CD14-positive monocyte (primary cell): ENCODE results near the gene MTUS2. TPM values are rescaled to one million over a fixed set of nuclear protein-coding genes. Genes with fewer than 3 reads are reported as not detected.

Source experiments
- DNase-seq, 3 donors: peaks; one replicate each; pipeline ENCODE4 v3.0.0-alpha.2; 2011 to 2022
- H2AFZ ChIP-seq: 2 replicates; pipeline ENCODE4 v1.6.0; 2012; ENCODE audit warnings: mild to moderate bottlenecking, low read depth, low read length, inconsistent platforms; ENCODE audit not compliant: insufficient read depth, poor library complexity, severe bottlenecking
- H3K27ac ChIP-seq, 2 donors: 1 replicate in 1 of 2; 2 replicates in 1 of 2; pipeline ENCODE4 v1.5.1; 2012 to 2013; ENCODE audit warnings: low read length in 2 of 2, control low read depth in 1 of 2, inconsistent platforms in 1 of 2, low read depth in 1 of 2, mild to moderate bottlenecking in 1 of 2
- H3K27me3 ChIP-seq, 2 donors: one replicate each; pipeline versions ENCODE4 v1.6.0 to v1.6.1; 2011 to 2013; ENCODE audit warnings: low read length in 2 of 2; ENCODE audit not compliant: control insufficient read depth in 2 of 2, insufficient read depth in 2 of 2
- H3K36me3 ChIP-seq, 2 donors: replicated peaks in 1 of 2; 1 replicate in 1 of 2; 2 replicates in 1 of 2; pipeline versions ENCODE4 v1.5.1 to v1.6.1; 2012 to 2013; ENCODE audit warnings: low read length in 2 of 2, control low read depth in 1 of 2, inconsistent platforms in 1 of 2, mild to moderate bottlenecking in 1 of 2; ENCODE audit not compliant: insufficient read depth in 2 of 2, control insufficient read depth in 1 of 2
- H3K4me1 ChIP-seq, 2 donors: 1 replicate in 1 of 2; 2 replicates in 1 of 2; pipeline versions ENCODE4 v1.5.1 to v1.6.1; 2012 to 2013; ENCODE audit warnings: low read length in 2 of 2, control low read depth in 1 of 2, inconsistent platforms in 1 of 2, mild to moderate bottlenecking in 1 of 2, moderate library complexity in 1 of 2; ENCODE audit not compliant: insufficient read depth in 2 of 2, control insufficient read depth in 1 of 2
- H3K4me2 ChIP-seq: replicated peaks from 2 replicates; pipeline ENCODE3; 2012; ENCODE audit warnings: low read length, moderate library complexity, mild to moderate bottlenecking; ENCODE audit not compliant: poor library complexity, severe bottlenecking; ENCODE audit errors: extremely low read depth
- H3K4me3 ChIP-seq, 3 experiments: fragments of 200-600 bp in 1 of 3; sonication (generic) in 1 of 3; replicated peaks in 1 of 3; 1 replicate in 2 of 3; 2 replicates in 1 of 3; pipeline ENCODE4 v1.5.1; 2011 to 2013; ENCODE audit warnings: low read length in 3 of 3, mild to moderate bottlenecking in 3 of 3, control low read depth in 2 of 3, low read depth in 2 of 3, inconsistent platforms in 1 of 3, moderate library complexity in 1 of 3
- H3K79me2 ChIP-seq: 2 replicates; pipeline ENCODE4 v1.6.0; 2012; ENCODE audit warnings: mild to moderate bottlenecking, control low read depth, inconsistent platforms, low read length, moderate library complexity; ENCODE audit not compliant: insufficient read depth
- H3K9ac ChIP-seq: 2 replicates; pipeline ENCODE4 v1.6.0; 2017; ENCODE audit warnings: low read length, mild to moderate bottlenecking; ENCODE audit not compliant: insufficient read depth, poor library complexity, severe bottlenecking
- H3K9me3 ChIP-seq, 2 donors: replicated peaks in 1 of 2; 1 replicate in 1 of 2; 2 replicates in 1 of 2; pipeline versions ENCODE4 v1.5.1 to v1.6.1; 2012 to 2013; ENCODE audit warnings: low read length in 2 of 2, control low read depth in 1 of 2; ENCODE audit not compliant: control insufficient read depth in 1 of 2, insufficient read depth in 1 of 2
- H4K20me1 ChIP-seq: 2 replicates; pipeline ENCODE4 v1.6.0; 2012; ENCODE audit warnings: mild to moderate bottlenecking, low read length, control low read depth, moderate library complexity; ENCODE audit not compliant: insufficient read depth
- H3K27ac Mint-ChIP-seq, 7 donors: one replicate each; pipeline ENCODE4 v1.8.0; 2020; ENCODE audit warnings: mild to moderate bottlenecking in 7 of 7, mixed read lengths in 7 of 7, moderate library complexity in 6 of 7, inconsistent platforms in 2 of 7
- H3K27me3 Mint-ChIP-seq, 3 donors: one replicate each; pipeline ENCODE4 v1.8.0; 2021 to 2022; ENCODE audit warnings: low read depth in 3 of 3, mild to moderate bottlenecking in 3 of 3, mixed read lengths in 3 of 3, moderate library complexity in 3 of 3, inconsistent platforms in 1 of 3
- H3K36me3 Mint-ChIP-seq, 2 donors: one replicate each; pipeline ENCODE4 v1.8.0; 2020; ENCODE audit warnings: mixed read lengths in 2 of 2, inconsistent platforms in 1 of 2, mild to moderate bottlenecking in 1 of 2
- H3K4me1 Mint-ChIP-seq: one replicate; pipeline ENCODE4 v1.8.0; 2020; ENCODE audit warnings: mild to moderate bottlenecking, mixed read lengths
- H3K4me3 Mint-ChIP-seq, 2 donors: one replicate each; pipeline ENCODE4 v1.8.0; 2020; ENCODE audit warnings: mild to moderate bottlenecking in 2 of 2, mixed read lengths in 2 of 2, moderate library complexity in 1 of 2
- H3K9me3 Mint-ChIP-seq, 7 donors: one replicate each; pipeline ENCODE4 v1.8.0; 2020 to 2022; ENCODE audit warnings: mixed read lengths in 7 of 7, mild to moderate bottlenecking in 6 of 7, moderate library complexity in 6 of 7, inconsistent platforms in 2 of 7
- WGBS: methylation state at CpG from one replicate; pipeline ENCODE4 v1.1.5; 2013; ENCODE audit warnings: missing lambda C conversion rate; ENCODE audit not compliant: insufficient coverage; 5-methylcytosine and 5-hydroxymethylcytosine counted together
- intact Hi-C, 2 donors: fragments of 100-400 bp; cut with micrococcal nuclease; formaldehyde crosslinking; loops; one replicate each; pipeline versions ENCODE4 v1.15.0 to v1.15.1; 2023
- polyA plus RNA-seq, 3 donors: library from polyadenylated mRNA; depleted of rRNA in 1 of 3; unstranded in 2 of 3; stranded (reverse) in 1 of 3; fragments of 300-500 nt in 2 of 3; fragments of >200 nt in 1 of 3; fragmentation: Illumina TruSeq in 2 of 3; gene quantifications; 1 replicate in 2 of 3; 2 replicates in 1 of 3; pipeline ENCODE4 v1.2.3, GENCODE V29; 2012 to 2021
- TF ChIP-seq, protein P1 (sequence below): fragments of 200-600 bp; IDR thresholded peaks from one replicate; pipeline ENCODE4 v1.8.0; 2022; ENCODE audit warnings: antibody characterized with exemption, mild to moderate bottlenecking

MTUS2 gene
- polyA plus RNA-seq, 3 donors: 0.04 TPM; not detected in 2

- H2AFZ ChIP-seq: no peak overlapping the region
- Mint-ChIP-seq H3K36me3 (no peaks in the 10 kb centered on the region), H3K9me3 (peaks cover 6 to 16% (median 8%) of the 10 kb centered on the region in 7 donors), H3K4me3 (no peak overlapping the region), H3K27ac (no peak overlapping the region), H3K4me1 (peaks cover 4% of the 10 kb centered on the region), H3K27me3 (peaks cover 0 to 7% (median 5%) of the 10 kb centered on the region in 3 donors)
- no peak for DNase-seq
- H3K9ac ChIP-seq: no peak overlapping the region
- WGBS: no CpG with 5 or more reads among the region's 1 CpG
- peaks cover 4 to 5% of the 10 kb centered on the region in 2 donors for H3K9me3 ChIP-seq
- no peak overlapping the region for H3K4me3 ChIP-seq
- H3K4me1 ChIP-seq: peaks cover 0 to 3% of the 10 kb centered on the region in 2 donors
- H3K79me2 ChIP-seq: no peaks in the 10 kb centered on the region
- intact Hi-C loops: no loop called here
- no peaks in the 10 kb centered on the region for H4K20me1 ChIP-seq
- TF ChIP-seq, protein P1, sequence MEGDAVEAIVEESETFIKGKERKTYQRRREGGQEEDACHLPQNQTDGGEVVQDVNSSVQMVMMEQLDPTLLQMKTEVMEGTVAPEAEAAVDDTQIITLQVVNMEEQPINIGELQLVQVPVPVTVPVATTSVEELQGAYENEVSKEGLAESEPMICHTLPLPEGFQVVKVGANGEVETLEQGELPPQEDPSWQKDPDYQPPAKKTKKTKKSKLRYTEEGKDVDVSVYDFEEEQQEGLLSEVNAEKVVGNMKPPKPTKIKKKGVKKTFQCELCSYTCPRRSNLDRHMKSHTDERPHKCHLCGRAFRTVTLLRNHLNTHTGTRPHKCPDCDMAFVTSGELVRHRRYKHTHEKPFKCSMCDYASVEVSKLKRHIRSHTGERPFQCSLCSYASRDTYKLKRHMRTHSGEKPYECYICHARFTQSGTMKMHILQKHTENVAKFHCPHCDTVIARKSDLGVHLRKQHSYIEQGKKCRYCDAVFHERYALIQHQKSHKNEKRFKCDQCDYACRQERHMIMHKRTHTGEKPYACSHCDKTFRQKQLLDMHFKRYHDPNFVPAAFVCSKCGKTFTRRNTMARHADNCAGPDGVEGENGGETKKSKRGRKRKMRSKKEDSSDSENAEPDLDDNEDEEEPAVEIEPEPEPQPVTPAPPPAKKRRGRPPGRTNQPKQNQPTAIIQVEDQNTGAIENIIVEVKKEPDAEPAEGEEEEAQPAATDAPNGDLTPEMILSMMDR: no peak
- no peak overlapping the region for H3K4me2 ChIP-seq
- H3K27me3 ChIP-seq: no peaks in the 10 kb centered on the region
- no peak overlapping the region for H3K27ac ChIP-seq
- H3K36me3 ChIP-seq: no peaks in the 10 kb centered on the region
These were observed 336.0 kb downstream of the MTUS2 start for GRCh38 chr13:29156136-29156535.

- Histone ChIP-seq H3K9ac (no peak overlapping the region), H2AFZ (no peak overlapping the region), H4K20me1 (no peaks in the 10 kb centered on the region), H3K27me3 (no peaks in the 10 kb centered on the region), H3K4me3 (no peak overlapping the region), H3K36me3 (no peaks in the 10 kb centered on the region), H3K9me3 (no peaks in the 10 kb centered on the region), H3K4me2 (no peak overlapping the region), H3K4me1 (peaks cover under 1 to 4% of the 10 kb centered on the region in 2 donors), H3K27ac (no peak overlapping the region), H3K79me2 (no peaks in the 10 kb centered on the region)
- Mint-ChIP-seq H3K27me3 (peaks cover 0 to 7% (median 6%) of the 10 kb centered on the region in 3 donors), H3K4me3 (no peak overlapping the region), H3K4me1 (peaks cover 7% of the 10 kb centered on the region), H3K9me3 (peaks cover 0 to 8% (median 0%) of the 10 kb centered on the region in 7 donors), H3K36me3 (no peaks in the 10 kb centered on the region), H3K27ac (no peak overlapping the region)
- TF ChIP-seq, protein P1: no peak
- WGBS: 56% methylated on average over 5 of the region's 5 CpGs
- intact Hi-C loops: no loop called here
- DNase-seq: no peak
These were observed 339.7 kb downstream of the MTUS2 start for GRCh38 chr13:29159871-29160270.
